K562 (cell line): ENCODE measurements around the gene SCEL.

Experiments
- COPS2 ChIP-seq: fragments of 450-650 bp; conservative IDR thresholded peaks from 2 replicates; pipeline ENCODE4 v1.6.1; 2016; ENCODE audit warnings: mild to moderate bottlenecking, moderate library complexity
- FOXM1 ChIP-seq, 2 experiments: fragments of 450-650 bp in 1 of 2; sonication (generic) in 1 of 2; formaldehyde crosslinking in 1 of 2; IDR thresholded peaks; 2 replicates each; pipeline versions ENCODE4 v1.6.1 to v1.9.0; 2017 to 2022; ENCODE audit warnings: low read depth in 2 of 2, mild to moderate bottlenecking in 2 of 2, missing genetic modification reagents in 1 of 2, moderate library complexity in 1 of 2
- MAX ChIP-seq: sonication (generic); formaldehyde crosslinking; IDR thresholded peaks from 2 replicates; pipeline ENCODE4 v1.9.0; 2022; ENCODE audit warnings: mild to moderate bottlenecking, missing genetic modification reagents
- NCOA4 ChIP-seq: fragments of 450-650 bp; IDR thresholded peaks from 2 replicates; pipeline ENCODE4 v1.6.1; 2018; ENCODE audit warnings: mild to moderate bottlenecking; ENCODE audit not compliant: partially characterized antibody
- RFX5 ChIP-seq: IDR thresholded peaks from 2 replicates; pipeline ENCODE4 v1.6.1; 2011; ENCODE audit warnings: low read depth, mild to moderate bottlenecking, improper control_type of control experiment, low read length
- SIN3A ChIP-seq, 2 experiments: fragments of 150-350 bp in 1 of 2; IDR thresholded peaks; 2 replicates each; pipeline ENCODE4 v1.6.1; 2011 to 2016; ENCODE audit warnings: borderline replicate concordance in 2 of 2, low read depth in 2 of 2, low read length in 2 of 2, mild to moderate bottlenecking in 2 of 2, moderate library complexity in 2 of 2; ENCODE audit not compliant: control insufficient read depth in 1 of 2
- SIRT6 ChIP-seq: IDR thresholded peaks from one replicate; pipeline ENCODE4 v1.6.1; 2012; ENCODE audit warnings: low read depth, mild to moderate bottlenecking, control low read depth, inconsistent platforms, low read length, moderate library complexity
- ZC3H11A ChIP-seq: IDR thresholded peaks from 2 replicates; pipeline ENCODE4 v1.6.1; 2012; ENCODE audit warnings: low read depth, low read length, improper control_type of control experiment

GRCh38 chr13:77530875-77531274 lies 4.6 kb upstream of the SCEL start:
- TF ChIP-seq COPS2 (no peak), ZC3H11A (no peak), NCOA4 (no peak), SIRT6 (no peak), RFX5 (no peak), SIN3A (IDR thresholded peaks at IDR 0.05; ENCODE audit: borderline replicate concordance in 2 of 2, control insufficient read depth in 1 of 2, low read depth in 2 of 2, low read length in 2 of 2) (no peak), MAX (CRISPR knock-in tag) (no peak), FOXM1 (IDR thresholded peaks at IDR 0.05; ENCODE audit: low read depth) (no peak), FOXM1 (CRISPR knock-in tag; IDR thresholded peaks at IDR 0.05; ENCODE audit: low read depth) (no peak)
